GM18873 (cell line): ENCODE results near the gene LRP1B.
"Not testable (repeated sequence)": the region's sequence is repeated elsewhere in the genome, so short reads cannot be mapped to it uniquely, and the experiment has no call there.

Source experiments
- ATAC-seq: cut with Tn5 transposase; IDR thresholded peaks from one replicate; pipeline ENCODE4 v1.9.1; 2021; ENCODE audit warnings: mild to moderate bottlenecking, moderate library complexity, moderate number of reproducible peaks; ENCODE audit not compliant: unreplicated experiment, low FRiP score

Gene LRP1B

DNA sequence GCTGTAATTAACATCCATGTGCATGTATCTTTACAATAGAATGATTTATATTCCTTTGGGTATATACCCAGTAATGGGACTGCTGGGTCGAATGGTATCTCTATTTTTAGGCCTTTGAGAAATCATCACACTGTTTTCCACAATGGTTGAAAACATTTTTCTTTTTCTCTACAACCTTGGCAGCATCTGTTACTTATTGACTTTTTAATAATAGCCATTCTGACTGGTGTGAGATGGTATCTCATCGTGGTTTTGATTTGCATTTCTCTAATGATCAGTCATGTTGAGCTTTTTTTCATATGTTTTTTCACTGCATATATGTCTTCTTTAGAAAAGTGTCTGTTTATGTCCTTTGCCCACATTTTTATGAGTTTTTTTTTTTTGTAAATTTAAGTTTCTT is 1586.0 kb downstream of the LRP1B start:
- ATAC-seq: not testable (repeated sequence)

DNA sequence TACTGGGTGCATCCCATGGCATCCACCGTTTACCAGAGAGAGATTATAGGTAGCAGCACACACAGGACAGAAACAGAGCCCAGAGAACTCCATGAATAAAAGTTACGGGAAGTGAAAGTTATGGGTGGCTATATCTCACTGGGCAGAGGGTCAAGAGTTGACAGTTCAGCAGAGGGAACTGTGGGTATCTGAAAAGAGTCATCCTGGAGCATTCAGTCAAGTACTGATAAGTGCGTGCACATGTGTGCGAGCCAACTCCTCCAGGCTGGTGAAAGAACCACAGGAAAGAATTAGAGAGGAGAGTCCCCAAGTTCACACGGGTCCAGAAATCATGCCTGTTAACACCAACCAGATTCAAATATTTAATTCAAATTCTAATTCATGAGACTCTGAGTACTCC is 1588.2 kb downstream of the LRP1B start:
- no peak for ATAC-seq

DNA sequence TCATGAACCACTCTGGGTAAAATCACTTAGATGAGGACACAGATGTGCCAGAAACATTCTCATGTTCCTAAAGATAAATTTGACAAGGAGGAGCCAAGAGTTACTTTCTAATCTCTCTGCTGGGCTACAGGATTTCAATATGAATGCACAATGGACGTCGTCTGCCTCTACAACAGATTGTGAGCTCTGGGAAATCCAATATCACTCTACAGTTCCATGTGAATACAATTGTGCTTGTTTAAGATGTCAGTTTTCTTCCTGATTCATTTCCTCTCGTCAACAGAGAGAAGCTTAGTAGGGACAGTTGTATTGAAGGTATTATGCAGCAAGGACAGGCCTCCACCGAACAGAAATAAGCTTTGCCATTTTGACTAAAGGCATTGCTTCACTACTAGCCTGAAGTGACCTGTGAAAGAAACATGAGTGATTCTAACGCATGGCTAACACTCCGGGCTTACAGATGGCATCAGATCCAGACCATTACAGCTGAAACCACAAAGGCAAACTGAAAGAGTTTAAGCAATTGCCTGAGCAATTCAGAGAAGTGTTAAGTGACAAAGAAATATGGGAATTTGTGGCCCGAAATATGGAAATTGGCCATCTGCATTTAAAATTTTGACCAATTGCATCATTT is 1591.5 kb downstream of the LRP1B start:
- no peak for ATAC-seq

DNA sequence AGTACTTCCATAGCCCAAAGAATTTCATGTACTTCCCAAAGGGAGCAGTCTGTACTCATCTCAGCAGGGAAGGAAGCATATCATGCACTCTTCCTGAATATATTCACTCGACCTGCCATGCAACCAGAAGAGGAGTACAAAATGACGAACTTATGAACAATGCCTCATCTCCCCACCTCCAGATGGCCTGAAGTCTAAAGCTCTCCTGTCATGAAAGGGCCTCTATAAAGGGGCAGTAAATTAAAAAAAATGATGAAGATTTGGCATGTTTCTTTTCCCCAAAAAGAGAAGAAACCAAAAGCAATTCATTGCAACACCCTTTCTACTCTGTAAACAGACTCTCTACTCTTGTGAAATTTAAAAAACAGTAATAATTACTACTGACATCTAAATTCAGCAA is 1601.1 kb downstream of the LRP1B start:
- no peak for ATAC-seq

DNA sequence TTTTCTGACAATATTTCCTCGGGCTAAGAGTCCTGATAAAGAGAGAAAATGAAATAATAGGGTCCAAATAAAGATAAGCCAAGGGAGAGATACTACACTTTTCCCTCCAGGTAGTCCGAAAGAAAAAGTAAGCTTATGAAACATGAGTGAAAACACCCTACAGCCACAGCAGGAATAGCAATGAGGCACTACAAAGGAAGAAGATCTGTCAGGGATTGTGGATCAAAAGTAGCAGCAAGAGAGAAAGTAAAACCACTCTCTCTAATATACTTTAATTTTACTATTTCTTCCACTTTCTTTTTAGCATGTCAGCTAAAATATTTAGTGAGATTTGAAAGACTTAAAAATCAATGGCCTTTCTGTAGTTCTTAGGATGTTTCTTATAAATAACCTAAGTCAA is 1601.8 kb downstream of the LRP1B start:
- ATAC-seq: no peak

DNA sequence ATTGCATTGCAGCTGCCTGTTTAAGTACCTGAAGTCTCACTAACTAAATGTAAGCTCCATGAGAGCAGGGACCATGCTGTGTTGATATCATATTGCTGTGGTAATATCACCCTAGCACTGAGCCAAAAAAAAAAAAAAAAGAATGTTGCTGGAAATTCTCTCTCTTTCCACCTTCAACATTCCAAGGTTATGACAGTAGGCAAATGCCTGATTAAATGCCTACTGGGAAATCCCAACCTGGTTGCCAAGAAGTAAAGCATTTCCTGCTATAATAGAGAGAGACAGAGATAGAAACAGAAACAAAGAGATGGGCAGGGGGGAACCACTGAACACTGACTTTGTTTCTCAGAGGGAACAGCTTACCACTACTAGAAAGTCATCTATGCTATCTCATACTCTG is 1604.2 kb downstream of the LRP1B start:
- no peak for ATAC-seq

DNA sequence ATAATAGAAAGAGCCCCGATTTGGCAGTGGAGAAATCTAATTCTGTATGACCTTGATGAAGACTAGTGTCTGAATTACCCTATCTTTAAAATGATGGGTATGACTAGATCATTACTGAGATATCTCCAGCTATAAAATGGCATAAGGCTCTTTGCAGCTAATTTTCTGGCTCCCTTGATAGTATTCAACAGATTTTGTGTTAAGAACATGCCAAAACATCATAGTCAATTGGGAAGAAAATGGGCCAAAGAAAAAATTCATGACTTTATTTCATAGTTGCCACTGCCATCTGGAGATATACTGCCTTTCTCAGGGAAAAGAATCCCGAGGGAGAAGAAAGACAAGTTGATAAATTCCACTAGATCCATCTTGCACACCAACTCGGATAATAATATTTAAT is 1618.7 kb downstream of the LRP1B start:
- ATAC-seq: no peak

DNA sequence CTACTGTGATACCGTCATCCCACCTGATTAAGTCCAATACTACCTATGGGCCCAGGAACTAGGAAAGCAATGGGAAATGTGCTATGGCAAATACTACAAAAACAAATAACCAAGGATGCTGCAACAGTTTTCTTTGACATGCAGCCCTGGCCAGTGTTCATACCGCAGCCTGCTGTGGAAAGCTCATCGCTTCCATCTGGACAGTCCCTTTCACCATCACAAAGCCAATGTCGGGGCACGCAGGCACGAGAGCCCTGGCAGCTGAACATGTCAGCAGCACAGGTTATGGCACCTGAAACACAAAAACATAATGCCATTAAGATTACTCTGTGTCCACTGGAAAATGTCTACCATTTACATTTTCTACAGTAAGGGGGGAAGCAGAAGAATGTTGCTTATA is 1621.1 kb downstream of the LRP1B start:
- no peak for ATAC-seq

DNA sequence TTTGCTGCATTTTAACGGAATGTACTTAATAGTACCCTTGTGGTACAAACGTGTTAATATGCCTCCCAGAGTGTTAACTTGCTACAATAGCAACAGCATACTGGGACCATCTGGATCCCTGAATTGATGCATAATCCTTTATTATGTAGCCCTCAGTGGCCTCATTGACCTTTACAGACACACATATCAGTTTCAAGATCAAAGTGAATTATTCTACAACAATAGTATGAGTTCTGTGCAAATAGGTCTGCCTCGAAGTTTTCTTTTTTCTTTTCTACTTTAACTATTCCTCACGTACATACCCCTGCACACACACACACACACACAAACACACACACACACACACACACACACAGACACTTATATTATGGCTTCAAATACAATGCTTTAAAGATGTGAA is 1622.1 kb downstream of the LRP1B start:
- ATAC-seq: no peak

DNA sequence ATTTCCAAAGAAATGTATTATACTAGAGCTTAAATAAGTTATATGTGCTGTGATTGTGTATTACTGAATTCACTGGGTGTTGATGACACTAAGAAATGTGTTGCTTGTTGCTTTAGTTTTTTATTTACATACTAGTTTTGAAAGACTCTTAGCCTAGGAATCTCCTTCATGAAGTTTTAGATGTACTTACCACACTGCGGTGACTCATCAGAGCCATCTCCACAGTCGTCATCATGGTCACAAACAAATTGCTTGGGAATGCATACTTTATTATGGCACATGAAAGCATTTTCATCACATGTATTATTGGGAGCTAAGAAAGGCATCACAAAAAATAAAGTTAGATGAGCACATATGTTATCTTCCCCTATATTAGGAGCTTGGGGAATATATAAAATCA is 1624.2 kb downstream of the LRP1B start:
- ATAC-seq: no peak

DNA sequence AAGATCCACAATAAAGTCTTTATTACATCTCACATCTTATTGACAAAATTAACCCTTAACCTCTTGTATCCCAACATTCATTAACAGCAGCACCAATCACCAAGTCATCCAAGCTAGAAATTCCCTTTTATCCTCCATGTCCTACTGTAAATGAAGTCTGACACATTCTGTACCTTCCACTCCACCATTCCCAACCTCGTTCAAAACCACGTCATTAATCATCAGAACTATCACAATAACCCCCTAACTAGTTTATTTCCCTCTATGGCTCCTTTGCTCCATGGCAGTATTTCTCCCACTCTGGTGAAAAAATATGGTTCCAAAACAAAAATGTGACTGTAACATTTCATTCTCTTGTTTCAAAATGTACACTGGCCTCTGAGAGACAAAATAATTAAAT is 1626.2 kb downstream of the LRP1B start:
- no peak for ATAC-seq

DNA sequence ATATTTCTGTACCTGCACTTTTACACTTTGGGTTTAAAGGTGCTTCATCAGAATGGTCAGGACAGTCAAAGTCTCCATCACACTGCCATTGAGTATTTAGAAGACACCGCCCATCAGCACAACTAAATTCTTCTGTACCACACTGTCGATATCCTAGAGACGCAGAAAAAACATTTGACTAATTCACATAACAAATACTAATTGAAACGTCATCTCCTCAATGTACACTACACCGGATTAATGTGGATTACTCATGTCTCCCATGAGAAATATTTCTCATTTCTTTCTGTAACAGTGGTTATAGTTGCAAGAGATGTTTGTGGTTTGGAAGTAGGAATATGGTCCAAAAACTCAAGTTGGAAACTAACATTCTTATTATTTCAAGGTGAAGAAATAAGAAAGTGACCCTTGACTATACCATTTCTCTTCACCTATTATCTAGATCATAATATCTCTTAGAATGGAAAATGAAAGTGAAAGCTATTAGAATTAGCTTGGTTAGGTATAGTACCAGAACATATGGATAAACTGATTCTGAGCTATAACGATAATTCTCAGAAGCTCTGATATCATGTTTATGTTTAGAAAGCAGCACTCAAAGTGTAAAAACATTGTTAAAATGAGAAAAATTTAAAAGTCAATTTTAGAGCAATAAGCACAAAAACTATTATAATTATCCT is 1627.7 kb downstream of the LRP1B start:
- ATAC-seq: no peak

DNA sequence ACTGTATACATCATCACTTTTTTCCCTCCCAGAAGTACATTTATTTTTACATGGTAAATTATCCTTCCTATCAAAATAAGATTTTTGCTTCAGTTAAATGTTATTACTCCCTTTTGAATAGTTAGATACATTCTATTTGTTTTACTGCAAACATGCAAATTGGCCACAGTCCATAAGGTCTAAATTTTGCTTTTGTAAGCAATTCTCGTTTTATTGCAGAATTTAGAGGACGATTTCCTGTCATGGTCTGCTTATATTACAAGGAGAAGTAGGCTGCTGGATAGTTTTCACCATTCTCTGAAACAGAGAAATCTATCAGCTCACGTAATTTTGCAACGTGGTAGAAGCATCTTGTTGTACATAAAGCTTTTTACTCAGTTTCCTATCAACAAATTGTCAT is 1632.5 kb downstream of the LRP1B start:
- no peak for ATAC-seq

DNA sequence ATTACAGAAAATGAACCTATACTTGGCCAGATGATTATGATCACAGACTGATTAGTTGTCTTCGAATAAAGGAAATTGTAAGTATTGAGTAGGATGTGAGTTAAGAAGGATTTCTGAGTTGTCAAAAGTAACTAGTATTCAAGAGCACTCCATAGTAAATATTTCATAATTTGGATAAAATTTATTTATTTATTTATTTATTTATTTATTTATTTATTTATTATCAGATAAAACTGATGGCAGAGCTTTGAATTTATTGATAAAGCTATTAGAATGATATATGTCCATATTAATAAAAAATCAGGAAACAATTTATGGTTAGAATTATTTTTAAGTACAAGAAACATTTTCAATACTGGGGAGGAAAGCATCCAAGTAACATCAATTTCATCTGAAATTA is 1634.1 kb downstream of the LRP1B start:
- no peak for ATAC-seq

DNA sequence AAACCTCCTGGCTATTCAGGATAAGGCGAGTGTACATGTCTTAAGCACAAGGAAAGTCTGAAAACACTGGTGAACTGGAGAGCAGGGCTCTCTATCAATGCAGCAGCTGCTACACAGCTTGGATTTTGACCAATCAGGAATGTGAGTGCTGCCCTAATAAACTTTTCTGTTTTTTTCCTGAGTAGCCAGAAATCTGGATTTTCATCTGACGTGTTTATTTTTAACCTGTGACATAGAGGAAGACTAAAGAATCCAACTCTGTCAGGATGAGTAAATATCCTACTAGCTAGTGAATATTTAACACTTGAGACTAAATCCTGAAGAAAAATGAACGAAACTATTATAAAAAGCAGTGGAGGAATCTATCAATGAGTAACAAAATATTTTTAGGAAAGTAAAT is 1638.9 kb downstream of the LRP1B start:
- ATAC-seq: no peak

DNA sequence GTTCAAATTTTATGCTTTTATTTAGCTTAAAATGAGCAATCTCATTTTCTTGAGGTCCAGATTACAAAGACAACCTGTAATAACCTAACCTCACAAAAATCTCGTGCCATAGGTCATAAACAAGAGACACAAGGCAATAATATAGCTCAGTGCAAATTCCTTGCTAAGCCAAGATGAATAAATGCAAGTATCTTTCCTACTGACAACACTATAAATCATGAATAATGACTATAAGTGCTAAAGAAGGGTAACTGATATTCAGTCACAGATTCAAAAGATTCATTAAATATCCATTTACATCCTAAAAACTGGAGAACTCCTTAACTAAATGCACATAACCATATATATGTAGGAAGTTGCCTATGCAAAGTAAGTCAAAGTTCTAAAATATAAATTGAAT is 1641.6 kb downstream of the LRP1B start:
- ATAC-seq: no peak

DNA sequence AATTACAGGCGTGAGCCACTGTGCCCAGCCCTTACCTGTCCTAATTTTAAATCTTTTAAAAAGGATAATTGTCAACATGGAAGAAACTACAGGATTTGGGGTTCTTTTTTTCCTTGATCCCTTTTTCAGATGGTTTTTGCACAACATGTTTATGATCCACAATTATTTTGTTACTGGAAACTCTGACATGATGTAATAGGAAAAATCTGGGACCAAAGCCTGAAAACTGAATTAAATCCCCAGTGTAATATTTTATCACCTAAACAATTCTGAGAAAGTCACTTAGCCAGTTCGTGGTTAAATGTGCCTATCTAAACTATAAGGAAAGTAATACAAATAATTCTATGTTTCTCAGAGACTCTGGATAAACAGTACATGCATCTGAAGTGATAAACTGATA is 1649.7 kb downstream of the LRP1B start:
- ATAC-seq: no peak

DNA sequence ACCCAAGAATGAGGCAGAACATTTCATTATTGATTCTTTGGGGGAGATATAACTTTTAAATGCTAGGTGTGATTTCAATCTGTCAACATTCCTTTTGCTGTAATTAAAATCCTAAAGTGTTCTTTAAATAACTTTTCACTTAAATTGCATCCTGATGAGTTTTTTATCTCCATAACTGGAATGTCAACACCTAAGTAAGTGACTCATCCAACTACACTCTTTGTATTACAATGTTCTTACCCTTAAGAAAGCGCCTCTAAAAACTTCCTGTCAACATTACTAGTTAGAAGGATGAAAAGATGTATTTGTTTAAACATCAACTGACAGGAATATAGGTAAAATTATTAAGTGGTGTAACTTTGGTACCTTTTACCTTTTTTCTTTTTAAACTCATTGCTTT is 1657.0 kb downstream of the LRP1B start:
- ATAC-seq: no peak

DNA sequence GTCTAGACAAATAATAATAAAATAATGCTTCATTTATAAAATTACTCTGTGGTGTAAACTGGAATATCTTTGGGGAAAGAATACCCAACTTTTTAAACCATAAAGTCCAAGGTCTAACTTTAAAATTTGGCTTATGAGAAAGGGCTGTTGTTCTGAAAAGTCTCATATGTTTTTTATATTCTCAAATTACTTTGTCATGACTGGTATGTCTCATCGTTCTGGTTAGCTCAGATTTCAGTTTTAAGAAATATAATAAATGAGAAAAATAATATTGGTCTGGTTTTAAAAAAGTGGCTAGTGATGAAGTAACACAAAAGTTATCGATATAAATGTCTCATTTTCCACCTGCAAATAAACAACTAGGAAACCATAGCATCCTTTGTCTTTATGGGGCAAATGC is 1658.1 kb downstream of the LRP1B start:
- ATAC-seq: no peak

DNA sequence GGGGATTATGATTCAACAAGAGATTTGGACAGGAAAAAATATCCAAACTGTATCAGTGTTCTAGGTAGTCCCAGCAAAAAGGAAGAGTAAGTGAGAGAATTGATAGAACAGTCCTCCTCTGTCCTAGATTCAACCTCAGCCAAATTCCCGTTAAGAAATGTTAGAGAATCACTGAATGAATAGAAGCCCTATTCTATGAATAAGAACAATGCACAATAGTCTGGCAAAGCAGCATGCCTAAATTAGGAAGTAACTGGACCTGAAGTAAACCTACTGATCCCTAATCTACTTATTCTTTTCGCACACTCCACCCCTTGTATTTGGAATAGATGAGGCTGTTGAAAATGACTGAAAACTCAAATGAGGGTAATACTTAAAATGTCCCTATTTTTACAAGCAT is 1665.5 kb downstream of the LRP1B start:
- ATAC-seq: no peak

DNA sequence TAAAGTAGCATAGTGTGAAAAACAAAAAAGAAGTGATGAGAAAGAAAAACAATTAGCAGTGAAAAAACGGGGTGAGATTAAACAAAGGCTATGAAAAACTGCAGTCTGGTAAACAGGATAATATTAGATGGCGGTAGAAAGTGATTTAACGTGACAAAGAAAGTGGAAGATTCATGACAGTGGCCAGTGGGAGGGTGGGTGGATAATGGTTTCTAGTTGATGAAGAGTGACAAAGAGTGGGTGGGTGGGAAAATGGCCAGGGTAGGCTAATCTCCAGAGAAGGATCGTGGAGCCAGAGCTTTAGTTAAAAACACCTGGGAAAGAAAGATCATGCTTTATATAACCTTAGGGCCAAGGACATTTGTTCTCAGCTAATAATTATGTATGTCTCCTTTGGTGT is 1667.8 kb downstream of the LRP1B start:
- ATAC-seq: no peak

DNA sequence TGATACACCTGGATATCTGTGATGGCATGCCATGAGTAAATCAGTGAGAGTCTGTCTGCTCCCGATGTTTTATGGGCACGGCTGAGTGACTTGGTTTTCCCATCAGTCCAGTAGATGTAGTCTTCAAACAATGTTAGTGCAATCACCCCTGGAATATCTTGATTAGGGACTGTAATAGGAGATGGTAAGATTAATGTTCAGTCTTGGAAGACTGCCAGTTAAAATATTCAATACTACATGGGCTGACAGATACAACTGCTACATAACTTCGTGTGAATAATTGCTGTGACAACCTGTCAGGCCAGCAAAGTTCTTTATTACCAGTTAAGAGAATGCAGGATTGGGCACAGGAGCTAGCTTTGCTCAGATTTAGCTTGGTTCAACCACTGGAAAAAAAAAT is 1673.3 kb downstream of the LRP1B start:
- ATAC-seq: no peak

DNA sequence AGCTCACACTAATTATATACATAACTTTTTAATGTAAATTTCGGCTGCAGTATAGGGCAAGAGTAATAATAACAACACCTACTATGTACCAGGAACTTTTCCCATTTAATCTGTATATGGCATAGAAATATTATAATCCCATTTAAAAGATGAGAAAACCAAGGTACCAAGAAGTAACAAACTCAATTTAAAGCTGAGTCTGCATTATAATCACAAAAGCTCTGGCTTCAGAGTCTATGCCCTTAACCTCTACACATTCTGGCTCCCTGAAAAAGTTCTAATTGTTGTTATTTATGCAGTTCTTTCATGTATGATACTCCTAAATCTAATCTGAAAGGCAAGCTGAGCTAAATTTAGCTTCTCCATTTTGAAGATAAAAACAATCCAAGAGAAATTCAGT is 1675.5 kb downstream of the LRP1B start:
- ATAC-seq: no peak
